ENCODE results near the gene SLC13A3.
"Not testable (repeated sequence)": the region's sequence is repeated elsewhere in the genome, so short reads cannot be mapped to it uniquely, and the experiment has no call there.

SLC13A3 gene

GRCh38 chr20:46682063-46682821, 31.0 kb upstream of the SLC13A3 start:
- DNase-seq: no peak

GRCh38 chr20:46681032-46681854, 30.0 kb upstream of the SLC13A3 start:
- peak in 31 of 56 donors; percentile 6 to 84 (median 28) for DNase-seq

- DNase-seq: no peak
These were observed 29.4 kb upstream of the SLC13A3 start for GRCh38 chr20:46680684-46681031.

- no peak for DNase-seq
These were observed 27.3 kb upstream of the SLC13A3 start for GRCh38 chr20:46678516-46678915.

GRCh38 chr20:46677608-46678007, 26.3 kb upstream of the SLC13A3 start:
- DNase-seq: no peak

- not testable (repeated sequence) for DNase-seq
These were observed 25.5 kb upstream of the SLC13A3 start for GRCh38 chr20:46676649-46677316.

GRCh38 chr20:46674253-46675083, 23.2 kb upstream of the SLC13A3 start:
- DNase-seq: no peak

- no peak for DNase-seq
These were observed 22.4 kb upstream of the SLC13A3 start for GRCh38 chr20:46673394-46674252.

GRCh38 chr20:46672543-46673148, 21.4 kb upstream of the SLC13A3 start:
- no peak for DNase-seq

DNA sequence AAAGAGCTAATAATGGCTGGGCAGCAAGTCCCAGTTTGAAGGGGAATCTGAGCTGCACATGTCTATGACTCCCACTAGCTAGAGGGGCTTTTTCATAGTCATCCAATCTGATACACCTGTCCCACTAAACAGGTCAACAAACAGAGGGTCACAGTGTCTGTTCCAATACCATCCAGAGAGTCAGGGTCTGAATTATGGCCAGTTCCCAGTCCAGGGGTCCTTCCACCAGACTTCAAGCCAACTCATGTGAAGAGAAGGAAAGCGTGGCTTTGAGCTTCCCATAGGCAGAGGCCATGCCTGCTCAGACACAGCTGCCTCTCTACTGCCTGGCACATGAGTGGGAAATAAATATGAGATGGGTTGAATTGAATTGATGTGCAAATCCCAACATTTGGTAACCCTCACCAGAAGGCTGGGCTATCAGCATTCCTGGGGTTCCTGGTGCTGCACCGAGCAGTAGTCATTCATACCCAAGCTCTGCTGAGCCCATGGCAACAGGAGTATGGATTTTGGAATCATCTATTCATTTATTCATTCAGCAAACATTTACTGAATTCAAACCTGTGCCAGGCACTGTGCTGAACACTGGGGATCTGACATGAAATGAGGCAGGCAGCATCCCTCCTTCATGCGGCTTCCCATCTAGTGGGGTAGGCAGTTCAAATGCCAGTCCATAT, 20.7 kb upstream of the SLC13A3 start:
- no peak for DNase-seq

- no peak for DNase-seq
These were observed 19.6 kb upstream of the SLC13A3 start for GRCh38 chr20:46670585-46671584.

DNA sequence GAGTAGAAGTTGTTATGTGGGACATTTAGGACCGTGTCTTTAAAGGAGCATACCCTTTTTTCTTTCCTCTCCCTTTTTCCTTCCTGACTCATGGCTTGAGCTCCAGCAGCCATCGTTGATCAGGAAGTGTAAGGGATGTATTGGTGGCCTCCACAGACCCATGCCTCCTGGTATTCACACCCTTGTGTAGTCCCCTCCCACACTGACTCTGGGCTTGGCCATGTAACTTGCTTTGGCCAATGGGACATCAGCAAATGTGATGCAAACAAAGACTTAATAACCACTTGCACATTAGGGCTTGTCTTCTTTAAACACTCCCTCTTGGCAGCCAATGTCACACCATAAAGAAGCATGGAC, 18.9 kb upstream of the SLC13A3 start:
- no peak for DNase-seq

DNA sequence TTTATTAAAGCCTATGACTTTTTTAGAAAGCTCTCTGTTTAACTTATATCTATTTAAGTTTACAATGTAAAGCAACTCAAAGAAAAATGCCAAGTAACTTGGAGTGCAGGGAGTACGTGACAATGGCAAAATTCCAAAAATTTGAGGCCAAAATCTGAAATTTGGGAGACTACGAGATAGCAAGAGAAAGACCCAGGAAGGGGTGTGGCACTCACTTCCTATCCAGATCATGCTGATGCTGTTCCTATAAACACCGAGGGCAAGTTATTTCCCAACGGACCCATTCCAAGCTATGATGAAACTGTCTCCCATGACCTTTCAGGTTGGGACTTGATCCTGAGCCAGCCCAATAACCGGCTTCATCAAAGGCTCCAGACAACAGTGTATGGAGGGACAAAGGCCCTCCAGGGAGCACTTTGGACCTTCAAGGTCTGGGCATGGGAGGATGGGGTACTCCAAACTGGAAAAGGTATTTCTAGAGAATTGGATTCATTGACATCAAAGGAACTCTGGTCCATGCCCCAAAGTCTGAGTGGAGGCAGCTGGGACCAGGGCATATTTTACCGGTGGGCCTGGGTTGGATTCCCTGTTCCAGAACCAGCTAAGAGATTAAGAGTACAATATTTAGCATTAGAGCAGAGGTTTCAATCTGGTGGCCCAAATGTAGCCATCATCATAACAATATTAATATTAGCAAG, 15.7 kb upstream of the SLC13A3 start:
- DNase-seq: no peak

DNA sequence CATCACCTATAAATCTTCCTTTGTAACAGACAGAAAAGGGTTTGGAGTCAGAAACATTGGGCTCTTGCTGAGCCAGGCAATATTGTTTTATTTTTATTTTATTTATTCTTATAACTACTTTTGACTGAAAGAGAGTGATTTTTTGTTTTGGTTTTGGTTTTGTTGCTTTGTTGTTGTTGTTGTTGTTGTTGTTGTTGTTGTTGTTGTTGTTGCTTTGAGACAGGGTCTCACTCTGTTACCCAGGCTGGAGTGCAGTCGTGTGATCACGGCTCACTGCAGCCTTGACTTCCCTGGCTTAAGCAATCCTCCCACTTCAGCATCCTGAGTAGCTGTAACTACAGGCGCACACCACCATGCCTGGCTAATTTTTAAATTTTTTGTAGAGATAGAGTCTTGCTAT, 15.0 kb upstream of the SLC13A3 start:
- DNase-seq: no peak

DNA sequence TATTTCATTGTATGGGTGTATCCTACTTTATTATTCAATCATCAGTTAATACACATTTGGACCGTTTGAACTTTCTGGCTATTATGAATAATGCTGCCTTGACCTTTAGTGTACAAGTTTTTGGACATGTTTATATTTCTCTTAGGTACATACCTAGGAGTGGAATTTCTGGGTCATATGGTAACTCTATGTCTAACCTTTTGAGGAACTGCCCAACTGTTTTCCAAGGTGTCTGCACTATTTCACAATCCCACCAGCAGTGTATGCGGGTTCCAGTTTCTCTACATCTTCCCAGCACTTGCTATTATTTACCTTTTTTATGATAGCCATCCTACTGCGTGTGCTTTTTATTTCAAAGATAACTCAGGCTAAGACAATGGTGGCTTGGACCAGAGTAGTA, 14.3 kb upstream of the SLC13A3 start:
- no peak for DNase-seq

DNA sequence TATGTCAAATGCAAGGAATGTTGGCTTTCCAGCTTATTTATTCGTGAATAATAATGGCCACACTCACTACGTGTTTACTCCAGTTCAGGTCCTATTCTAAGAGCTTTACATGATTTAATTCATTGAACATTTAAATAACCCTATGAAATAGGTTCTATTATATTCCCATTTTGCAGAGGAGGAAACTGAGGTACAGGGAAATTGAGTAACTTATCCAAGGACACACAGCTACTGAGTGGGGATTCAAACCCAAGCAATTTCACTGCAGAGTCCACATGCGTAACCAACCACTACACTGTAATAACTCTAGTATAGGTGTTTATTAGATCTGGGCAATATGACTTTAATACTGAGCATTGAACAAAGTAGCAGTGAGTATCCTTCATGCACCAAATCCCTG, 12.3 kb upstream of the SLC13A3 start:
- no peak for DNase-seq

- DNase-seq: no peak
These were observed 10.4 kb upstream of the SLC13A3 start for GRCh38 chr20:46661659-46662058.
